ENCODE results near the gene GPR155.
"Not testable (repeated sequence)": the region's sequence is repeated elsewhere in the genome, so short reads cannot be mapped to it uniquely, and the experiment has no call there.

The GPR155 gene

GRCh38 chr2:174397773-174398172 lies 89.1 kb downstream of the GPR155 start:
- Histone ChIP-seq H3K36me3 (ENCODE audit: insufficient read depth, low read length) (peaks cover 26% of the 10 kb centered on the region), H3K4me1 (ENCODE audit: insufficient read depth, low read length) (peaks cover 18% of the 10 kb centered on the region), H3K9me3 (ENCODE audit: low read length) (no peaks in the 10 kb centered on the region), H3K27me3 (ENCODE audit: insufficient read depth, low read length) (no peaks in the 10 kb centered on the region), H2AFZ (ENCODE audit: low read depth, low read length) (no peak overlapping the region), H3K4me3 (ENCODE audit: low read length) (no peak overlapping the region)

DNA sequence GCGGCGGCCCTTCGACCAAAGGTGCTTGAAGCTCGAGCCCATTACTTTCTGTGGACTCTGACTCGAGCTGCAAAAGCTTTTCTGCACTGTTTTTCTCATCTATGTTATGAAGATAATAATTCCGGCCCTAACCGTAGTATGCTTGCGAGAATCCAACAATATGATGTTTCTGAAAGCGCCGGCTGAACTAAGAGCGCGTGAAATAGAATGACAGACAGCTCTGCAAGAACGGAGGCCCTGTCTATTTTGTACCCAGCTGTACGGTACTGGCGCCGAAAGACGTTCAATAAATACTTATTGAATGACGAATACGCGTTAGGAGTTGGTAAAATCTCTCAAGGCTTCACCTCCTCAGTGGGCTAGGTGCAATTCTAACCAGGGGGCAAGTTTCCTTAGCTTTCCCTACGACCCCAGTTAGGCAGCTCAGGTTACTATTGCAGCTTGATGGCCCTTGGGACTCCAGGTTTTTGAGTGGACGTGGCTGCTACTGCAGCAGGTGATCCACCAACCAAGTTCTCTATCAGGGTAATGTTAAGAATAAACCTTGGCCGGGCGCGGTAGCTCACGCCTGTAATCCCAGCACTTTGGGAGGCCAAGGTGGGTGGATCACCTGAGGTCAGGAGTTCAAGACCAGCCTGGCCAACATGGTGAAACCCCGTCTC lies 90.7 kb downstream of the GPR155 start:
- peaks cover 18% of the 10 kb centered on the region for H3K4me1 ChIP-seq (ENCODE audit: insufficient read depth, low read length)
- H2AFZ ChIP-seq (ENCODE audit: low read depth, low read length) = peak overlapping the region; percentile 78
- H3K36me3 ChIP-seq (ENCODE audit: insufficient read depth, low read length) = peaks cover 20% of the 10 kb centered on the region
- no peaks in the 10 kb centered on the region for H3K27me3 ChIP-seq (ENCODE audit: insufficient read depth, low read length)
- peak overlapping the region; percentile 92 for H3K4me3 ChIP-seq (ENCODE audit: low read length)
- H3K9me3 ChIP-seq (ENCODE audit: low read length) = no peaks in the 10 kb centered on the region

DNA sequence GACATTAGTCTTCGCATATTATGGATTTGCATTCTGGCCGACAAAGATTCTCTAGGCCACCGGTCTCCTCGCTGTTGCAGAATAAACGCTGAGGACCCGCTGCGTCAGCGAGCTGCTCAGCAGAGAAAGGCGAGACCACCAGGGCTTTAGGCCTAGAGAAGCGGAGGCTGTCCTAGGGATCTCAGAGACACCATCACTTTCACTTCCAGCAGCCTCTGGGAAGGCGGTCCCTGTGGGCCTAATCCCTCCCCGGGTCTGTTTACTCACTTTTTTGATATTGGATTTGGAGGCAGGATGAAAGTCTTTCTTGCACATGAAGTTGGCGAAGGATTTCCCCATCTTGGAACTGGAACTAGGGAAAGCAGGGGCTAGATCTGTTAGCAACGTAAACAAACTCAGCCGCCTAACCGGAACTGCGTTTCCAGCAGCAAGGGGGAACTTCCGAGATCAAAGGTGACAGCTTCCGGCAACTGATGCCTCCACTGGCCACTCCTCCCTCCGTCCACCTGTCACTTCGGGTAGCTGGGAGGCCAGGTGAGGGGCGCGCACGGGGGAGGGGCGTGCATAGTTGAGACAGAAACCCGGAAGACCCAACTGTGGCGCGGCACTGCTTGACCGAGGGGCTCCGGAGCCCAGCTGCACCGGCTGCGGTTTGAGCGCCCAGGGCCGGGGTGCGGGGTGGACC lies 91.4 kb downstream of the GPR155 start, which contains the start of gene SCRN3:
Gene SCRN3, plus strand, starts transcription at position 447 of the 685 bp plus-strand sequence. CDS start 2,554 bp downstream, outside the sequence.
- Histone ChIP-seq H3K9me3 (ENCODE audit: low read length) (peaks cover 2% of the 10 kb centered on the region), H3K4me3 (ENCODE audit: low read length) (peak within 1 kb of the TSS; percentile 92), H3K4me1 (ENCODE audit: insufficient read depth, low read length) (peaks cover 18% of the 10 kb centered on the region), H3K36me3 (ENCODE audit: insufficient read depth, low read length) (peaks cover 18% of the 10 kb centered on the region), H3K27me3 (ENCODE audit: insufficient read depth, low read length) (no peaks in the 10 kb centered on the region), H2AFZ (ENCODE audit: low read depth, low read length) (peak within 1 kb of the TSS; percentile 78)

DNA sequence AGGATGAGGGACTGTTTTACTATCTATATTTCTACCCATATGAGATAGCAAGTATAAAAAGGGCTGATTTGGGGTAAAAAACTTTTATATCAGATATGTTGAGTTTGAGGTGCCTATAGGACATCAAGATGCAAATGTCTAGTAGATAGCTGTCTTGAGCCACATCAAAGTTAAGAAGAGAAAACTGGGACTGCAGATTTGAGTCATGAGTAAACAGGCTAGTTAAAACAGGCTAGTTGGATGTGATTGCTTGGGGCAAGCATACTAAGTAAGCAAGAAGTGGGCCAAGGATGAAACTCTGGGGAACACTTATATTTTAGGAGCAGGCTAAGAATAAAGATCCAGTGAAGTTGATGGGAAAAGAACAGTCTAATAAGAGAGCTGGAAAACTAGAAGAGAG lies 94.1 kb downstream of the GPR155 start:
- peaks cover 18% of the 10 kb centered on the region for H3K4me1 ChIP-seq (ENCODE audit: insufficient read depth, low read length)
- H2AFZ ChIP-seq (ENCODE audit: low read depth, low read length) = no peak overlapping the region
- H3K4me3 ChIP-seq (ENCODE audit: low read length) = no peak overlapping the region
- H3K27me3 ChIP-seq (ENCODE audit: insufficient read depth, low read length) = no peaks in the 10 kb centered on the region
- peaks cover 2% of the 10 kb centered on the region for H3K9me3 ChIP-seq (ENCODE audit: low read length)
- H3K36me3 ChIP-seq (ENCODE audit: insufficient read depth, low read length) = peaks cover 22% of the 10 kb centered on the region

- not testable (repeated sequence) for H3K9me3 ChIP-seq (ENCODE audit: low read length); H3K4me3 ChIP-seq (ENCODE audit: low read length); H2AFZ ChIP-seq (ENCODE audit: low read depth, low read length); H3K27me3 ChIP-seq (ENCODE audit: insufficient read depth, low read length)
- peaks cover 42% of the 10 kb centered on the region for H3K36me3 ChIP-seq (ENCODE audit: insufficient read depth, low read length)
- peaks cover 16% of the 10 kb centered on the region for H3K4me1 ChIP-seq (ENCODE audit: insufficient read depth, low read length)
Measured at GRCh38 chr2:174390303-174390702, 96.5 kb downstream of the GPR155 start.

GRCh38 chr2:174389542-174389941 lies 97.3 kb downstream of the GPR155 start:
- no peaks in the 10 kb centered on the region for H3K27me3 ChIP-seq (ENCODE audit: insufficient read depth, low read length)
- no peak overlapping the region for H3K4me3 ChIP-seq (ENCODE audit: low read length)
- peaks cover 13% of the 10 kb centered on the region for H3K4me1 ChIP-seq (ENCODE audit: insufficient read depth, low read length)
- peaks cover 2% of the 10 kb centered on the region for H3K9me3 ChIP-seq (ENCODE audit: low read length)
- no peak overlapping the region for H2AFZ ChIP-seq (ENCODE audit: low read depth, low read length)
- H3K36me3 ChIP-seq (ENCODE audit: insufficient read depth, low read length) = peaks cover 44% of the 10 kb centered on the region

DNA sequence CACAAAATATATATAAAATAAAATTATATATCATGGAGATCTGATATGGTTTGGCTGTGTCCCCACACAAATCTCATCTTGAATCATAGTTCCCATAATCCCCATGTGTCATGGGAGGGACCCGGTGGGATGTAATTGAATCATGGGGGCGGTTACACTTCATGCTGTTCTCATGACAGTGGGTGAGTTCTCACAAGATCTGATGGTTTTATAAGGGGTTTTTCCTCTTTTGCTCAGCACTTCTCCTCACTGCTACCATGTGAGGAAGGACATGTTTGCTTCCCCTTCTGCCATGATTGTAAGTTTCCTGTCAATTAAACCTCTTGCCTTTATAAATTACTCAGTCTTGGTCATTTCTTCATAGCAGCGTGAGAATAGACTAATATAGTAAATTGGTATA lies 98.1 kb downstream of the GPR155 start:
- H3K9me3 ChIP-seq (ENCODE audit: low read length); H3K27me3 ChIP-seq (ENCODE audit: insufficient read depth, low read length); H3K4me3 ChIP-seq (ENCODE audit: low read length); H2AFZ ChIP-seq (ENCODE audit: low read depth, low read length); H3K4me1 ChIP-seq (ENCODE audit: insufficient read depth, low read length): not testable (repeated sequence)
- peaks cover 49% of the 10 kb centered on the region for H3K36me3 ChIP-seq (ENCODE audit: insufficient read depth, low read length)

DNA sequence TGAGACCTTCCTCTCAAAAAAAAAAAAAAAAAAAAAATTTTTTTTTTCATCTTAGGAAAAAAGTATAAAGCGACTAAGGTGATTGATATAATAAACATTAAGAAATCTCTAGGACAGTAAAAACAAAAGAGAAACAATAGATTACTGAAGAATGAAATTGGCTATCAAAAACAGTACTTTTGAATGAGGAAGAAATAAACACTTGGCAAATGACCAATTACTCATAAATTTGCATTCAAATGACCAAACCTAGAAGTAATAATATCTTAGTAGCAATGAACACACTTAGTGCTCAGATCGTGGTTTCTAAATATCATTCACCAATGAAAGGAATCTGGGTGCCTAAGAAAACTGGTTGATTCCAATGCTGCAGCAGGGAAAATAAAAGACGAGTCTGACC lies 101.6 kb downstream of the GPR155 start:
- Histone ChIP-seq H2AFZ (ENCODE audit: low read depth, low read length) (no peak overlapping the region), H3K9me3 (ENCODE audit: low read length) (no peaks in the 10 kb centered on the region), H3K4me3 (ENCODE audit: low read length) (no peak overlapping the region), H3K27me3 (ENCODE audit: insufficient read depth, low read length) (no peaks in the 10 kb centered on the region), H3K4me1 (ENCODE audit: insufficient read depth, low read length) (no peaks in the 10 kb centered on the region), H3K36me3 (ENCODE audit: insufficient read depth, low read length) (peaks cover 41% of the 10 kb centered on the region)

- H3K4me1 ChIP-seq (ENCODE audit: insufficient read depth, low read length) = no peaks in the 10 kb centered on the region
- H3K36me3 ChIP-seq (ENCODE audit: insufficient read depth, low read length) = peaks cover 48% of the 10 kb centered on the region
- no peak overlapping the region for H2AFZ ChIP-seq (ENCODE audit: low read depth, low read length)
- no peaks in the 10 kb centered on the region for H3K9me3 ChIP-seq (ENCODE audit: low read length)
- H3K27me3 ChIP-seq (ENCODE audit: insufficient read depth, low read length) = no peaks in the 10 kb centered on the region
- no peak overlapping the region for H3K4me3 ChIP-seq (ENCODE audit: low read length)
Measured at GRCh38 chr2:174383796-174384195, 103.0 kb downstream of the GPR155 start.

Data from neuron (in vitro differentiated cells).